GM12873 (cell line): ENCODE results near the gene CHD2.

Source experiments
- CTCF ChIP-seq: IDR thresholded peaks from 2 replicates; pipeline ENCODE4 v1.5.1; 2012; ENCODE audit warnings: low read depth, mild to moderate bottlenecking, moderate library complexity, low read length, control low read depth; ENCODE audit not compliant: insufficient read depth; ENCODE audit errors: missing control alignments

The CHD2 gene

GRCh38 chr15:92889390-92890107 lies 10.6 kb upstream of the CHD2 start:
- no peak for TF ChIP-seq CTCF

GRCh38 chr15:92891533-92892200 lies 8.5 kb upstream of the CHD2 start:
- no peak for TF ChIP-seq CTCF

GRCh38 chr15:92892201-92892555 lies 7.9 kb upstream of the CHD2 start:
- no peak for TF ChIP-seq CTCF

- no peak for TF ChIP-seq CTCF
Observed at GRCh38 chr15:92893200-92893599, 6.9 kb upstream of the CHD2 start.

- TF ChIP-seq CTCF: no peak
Observed at GRCh38 chr15:92896561-92896960, 3.6 kb upstream of the CHD2 start.

- no peak for TF ChIP-seq CTCF
Observed at GRCh38 chr15:92897620-92898019, 2.5 kb upstream of the CHD2 start.

- TF ChIP-seq CTCF: no peak
Observed at GRCh38 chr15:92898988-92899582, 1.0 kb upstream of the CHD2 start.
